Osteocyte (in vitro differentiated cells): Measurements from ENCODE around the gene GEMIN2. TPM values are rescaled to one million over a fixed set of nuclear protein-coding genes. Genes with fewer than 3 reads are reported as not detected.
"Not testable (repeated sequence)": the region's sequence is repeated elsewhere in the genome, so short reads cannot be mapped to it uniquely, and the experiment has no call there.

ENCODE experiments used
- DNase-seq: peaks from one replicate; pipeline ENCODE4 v3.0.0; 2021; ENCODE audit warnings: mixed read lengths; ENCODE audit not compliant: unreplicated experiment; ENCODE audit errors: extremely low spot score
- H3K27ac Mint-ChIP-seq: one replicate; pipeline ENCODE4 v1.8.0; 2021; ENCODE audit warnings: mild to moderate bottlenecking, mixed read lengths; ENCODE audit not compliant: unreplicated experiment
- H3K27me3 Mint-ChIP-seq: one replicate; pipeline ENCODE4 v1.8.0; 2021; ENCODE audit warnings: mixed read lengths; ENCODE audit not compliant: unreplicated experiment
- H3K36me3 Mint-ChIP-seq: one replicate; pipeline ENCODE4 v1.8.0; 2021; ENCODE audit warnings: mixed read lengths; ENCODE audit not compliant: unreplicated experiment
- H3K4me1 Mint-ChIP-seq: one replicate; pipeline ENCODE4 v1.8.0; 2021; ENCODE audit warnings: mixed read lengths; ENCODE audit not compliant: unreplicated experiment
- H3K4me3 Mint-ChIP-seq: one replicate; pipeline ENCODE4 v1.8.0; 2021; ENCODE audit warnings: mild to moderate bottlenecking, moderate library complexity, mixed read lengths; ENCODE audit not compliant: unreplicated experiment
- H3K9me3 Mint-ChIP-seq: one replicate; pipeline ENCODE4 v1.8.0; 2021; ENCODE audit warnings: mixed read lengths; ENCODE audit not compliant: unreplicated experiment
- CTCF ChIP-seq: fragments of 200-600 bp; sonication (generic); IDR thresholded peaks from 2 replicates; pipeline ENCODE4 v1.5.0; 2021; ENCODE audit warnings: antibody characterized with exemption, mild to moderate bottlenecking, moderate library complexity
- total RNA-seq: library from RNA; stranded (reverse); gene quantifications from 2 replicates; pipeline ENCODE4 v1.2.1, GENCODE V29; 2021

Gene GEMIN2
- total RNA-seq, 1 donor from 2014 or later: 14.9 TPM

GRCh38 chr14:39094515-39094914, 19.6 kb upstream of the GEMIN2 start:
- no peak for TF ChIP-seq CTCF
- Mint-ChIP-seq H3K27ac (no peak overlapping the region), H3K4me1 (peaks cover 25% of the 10 kb centered on the region)

GRCh38 chr14:39097159-39097558, 17.0 kb upstream of the GEMIN2 start:
- Mint-ChIP-seq H3K36me3 (peaks cover 15% of the 10 kb centered on the region), H3K27me3 (no peaks in the 10 kb centered on the region), H3K9me3 (no peaks in the 10 kb centered on the region), H3K27ac (no peak overlapping the region), H3K4me1 (peaks cover 47% of the 10 kb centered on the region), H3K4me3 (no peak overlapping the region)
- no peak for DNase-seq
- TF ChIP-seq CTCF: no peak

More at GRCh38 chr14:39094515-39094914, 19.6 kb upstream of the GEMIN2 start:
- Mint-ChIP-seq H3K9me3 (no peaks in the 10 kb centered on the region), H3K27me3 (no peaks in the 10 kb centered on the region), H3K36me3 (peaks cover 29% of the 10 kb centered on the region), H3K4me3 (no peak overlapping the region)
- DNase-seq: no peak

DNA sequence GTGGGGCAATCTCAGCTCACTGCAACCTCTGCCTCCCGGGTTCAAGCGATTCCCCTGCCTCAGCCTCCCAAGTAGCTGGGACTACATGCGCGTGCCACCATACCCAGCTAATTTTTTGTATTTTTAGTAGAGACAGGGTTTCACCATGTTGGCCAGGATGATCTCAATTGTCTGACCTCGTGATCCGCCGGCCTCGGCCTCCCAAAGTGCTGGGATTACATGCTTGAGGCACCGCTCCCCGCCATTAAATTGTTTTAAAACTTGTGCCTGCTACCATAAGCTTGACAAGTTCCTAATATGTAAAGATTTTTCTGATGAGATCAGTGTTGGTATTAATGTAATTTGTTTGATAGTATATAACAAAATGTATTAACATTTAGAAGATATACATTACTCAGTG, 14.9 kb upstream of the GEMIN2 start:
- H3K27me3 Mint-ChIP-seq, H3K9me3 Mint-ChIP-seq, H3K4me3 Mint-ChIP-seq, DNase-seq, H3K27ac Mint-ChIP-seq: not testable (repeated sequence)
- H3K36me3 Mint-ChIP-seq: peaks cover 12% of the 10 kb centered on the region
- H3K4me1 Mint-ChIP-seq: peaks cover 58% of the 10 kb centered on the region

GRCh38 chr14:39099748-39100147, 14.4 kb upstream of the GEMIN2 start:
- Mint-ChIP-seq H3K4me3 (peak overlapping the region; percentile 5), H3K9me3 (no peaks in the 10 kb centered on the region), H3K36me3 (peaks cover 7% of the 10 kb centered on the region), H3K27me3 (no peaks in the 10 kb centered on the region), H3K4me1 (peaks cover 55% of the 10 kb centered on the region), H3K27ac (peak overlapping the region; percentile 2)
- TF ChIP-seq CTCF: no peak
- DNase-seq: no peak

DNA sequence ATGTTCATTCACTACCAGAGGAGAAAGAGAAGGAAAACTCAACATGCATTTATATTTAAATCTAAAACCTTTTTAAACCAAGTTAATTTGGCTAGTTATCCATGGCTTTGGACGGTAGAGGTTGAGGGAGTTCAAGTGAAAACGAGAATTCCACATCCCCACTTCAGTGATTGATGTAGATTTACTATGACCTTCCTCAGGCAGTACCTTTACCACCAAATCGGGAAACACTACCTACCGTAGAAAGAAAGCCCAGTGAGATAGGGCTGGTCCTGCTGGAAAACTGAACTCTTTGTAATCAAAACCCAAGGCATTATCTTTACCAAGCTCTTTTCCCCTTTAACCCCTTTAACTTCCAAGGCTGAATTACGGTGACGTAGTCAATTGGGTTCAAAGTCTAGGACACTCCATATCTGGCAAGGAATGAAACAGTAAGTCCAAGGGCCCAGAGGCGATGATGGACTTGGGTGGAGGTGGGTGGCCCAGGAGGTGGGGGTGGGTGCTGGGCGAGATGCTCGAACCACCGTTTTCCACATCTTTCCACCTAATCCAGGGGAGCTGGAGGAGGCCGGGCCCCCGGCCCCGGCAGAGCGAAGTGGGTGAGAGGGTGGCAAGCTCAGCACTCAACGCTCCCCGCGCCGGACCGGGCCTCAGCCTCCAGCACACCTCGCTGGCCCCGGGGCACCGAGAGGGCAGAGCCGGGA, 11.7 kb upstream of the GEMIN2 start:
- Mint-ChIP-seq H3K4me3 (peak overlapping the region; percentile 96), H3K36me3 (peaks cover 4% of the 10 kb centered on the region), H3K4me1 (peaks cover 46% of the 10 kb centered on the region), H3K27me3 (no peaks in the 10 kb centered on the region), H3K9me3 (no peaks in the 10 kb centered on the region), H3K27ac (peak overlapping the region; percentile 92)
- DNase-seq: no peak
- no peak for TF ChIP-seq CTCF
